ENCODE data around the gene DNAI4.
"Not testable (repeated sequence)": the region's sequence is repeated elsewhere in the genome, so short reads cannot be mapped to it uniquely, and the experiment has no call there.

DNAI4 gene, protein sequence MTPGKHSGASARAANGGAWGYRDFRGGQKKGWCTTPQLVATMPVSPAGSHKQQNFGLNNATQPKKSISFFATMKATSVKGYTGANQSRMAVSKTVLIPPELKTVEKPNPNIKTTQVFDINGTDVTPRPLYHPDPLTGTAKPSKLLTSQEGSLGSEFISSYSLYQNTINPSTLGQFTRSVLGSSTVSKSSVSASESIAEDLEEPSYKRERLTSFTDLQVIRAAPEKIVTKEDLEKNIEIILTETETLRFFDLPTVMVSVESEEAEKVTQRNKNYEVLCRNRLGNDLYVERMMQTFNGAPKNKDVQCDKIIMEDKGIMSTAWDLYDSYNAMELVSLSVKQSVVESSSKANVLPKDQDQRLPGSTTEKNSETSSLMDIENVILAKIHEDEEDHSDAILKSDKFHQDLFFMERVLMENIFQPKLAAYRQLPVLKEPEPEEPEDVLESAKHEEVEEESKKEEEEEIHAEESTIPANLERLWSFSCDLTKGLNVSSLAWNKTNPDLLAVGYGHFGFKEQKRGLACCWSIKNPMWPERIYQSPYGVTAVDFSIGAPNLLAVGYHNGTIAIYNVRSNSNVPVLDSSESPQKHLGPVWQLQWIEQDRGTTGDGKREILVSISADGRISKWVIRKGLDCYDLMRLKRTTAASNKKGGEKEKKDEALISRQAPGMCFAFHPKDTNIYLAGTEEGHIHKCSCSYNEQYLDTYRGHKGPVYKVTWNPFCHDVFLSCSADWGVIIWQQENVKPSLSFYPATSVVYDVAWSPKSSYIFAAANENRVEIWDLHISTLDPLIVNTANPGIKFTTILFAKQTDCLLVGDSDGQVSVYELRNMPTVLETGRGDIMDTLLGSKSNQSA

DNA sequence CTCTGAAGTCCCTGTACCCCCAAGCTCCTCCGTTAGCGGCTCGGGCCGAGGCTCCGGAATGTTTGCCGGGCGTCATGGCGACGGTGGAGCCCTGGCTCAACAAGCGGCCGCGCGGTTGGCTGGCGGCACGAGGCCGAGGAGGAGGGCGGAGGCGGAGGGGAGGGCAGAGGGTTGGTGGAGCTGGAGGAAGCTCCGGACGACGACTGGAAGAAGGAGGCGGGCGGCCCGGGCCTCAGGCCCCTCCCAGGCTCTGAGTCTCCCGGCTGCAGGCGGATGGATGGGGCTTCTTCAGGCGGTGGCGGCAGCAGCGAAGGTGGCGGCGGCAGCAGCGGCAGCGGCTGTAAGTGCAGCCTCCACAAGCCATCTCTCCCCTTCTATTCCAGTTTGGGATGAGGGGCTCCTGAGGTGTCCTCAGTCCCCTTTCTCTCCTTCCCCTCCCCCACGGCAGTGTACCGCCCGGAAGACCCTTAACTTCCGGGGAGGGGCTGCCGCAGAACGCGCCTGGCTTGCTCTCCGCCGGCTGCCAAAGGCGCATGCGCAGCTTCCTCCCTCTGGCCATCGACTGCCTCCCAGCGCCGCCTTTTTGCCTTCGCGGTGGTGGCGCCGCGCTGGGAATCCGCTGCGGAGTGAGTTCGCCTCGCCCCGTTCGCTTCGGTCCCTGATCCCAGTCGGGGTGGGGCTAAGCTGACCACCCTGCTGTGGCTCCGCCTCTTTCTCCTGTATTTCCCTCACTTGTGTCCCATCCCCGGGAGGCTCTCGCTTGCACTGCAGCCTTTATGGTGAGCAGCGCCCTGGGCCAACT is at the start of gene DNAI4, which contains the start of gene MIER1:
Gene DNAI4, minus strand, starts transcription at position 101 of the 802 bp plus-strand sequence. Its CDS starts 25 bp downstream, at position 76.
Gene MIER1, plus strand, starts transcription at position 235 of the 802 bp plus-strand sequence. Its CDS starts 39 bp downstream, at position 274.
- Histone ChIP-seq H3K9me3 (ENCODE audit: control insufficient read depth, insufficient read depth, low read length) (no peaks in the 10 kb centered on the region), H3K27ac (ENCODE audit: low read length) (no peak within 1 kb of the TSS), H3K36me3 (ENCODE audit: control insufficient read depth, insufficient read depth, low read length) (no peaks in the 10 kb centered on the region), H3K4me1 (ENCODE audit: control insufficient read depth, insufficient read depth, low read length) (no peaks in the 10 kb centered on the region), H3K27me3 (ENCODE audit: control insufficient read depth, insufficient read depth, low read length) (no peaks in the 10 kb centered on the region), H3K4me3 (ENCODE audit: low read length) (peak within 1 kb of the TSS; percentile 87; the same call in 1 of the 2 replicates)
- WGBS (ENCODE audit: insufficient coverage, insufficient read length), result no CpG with 5 or more reads among the region's 64 CpGs
- peak; percentile 92 for DNase-seq (ENCODE audit: low read depth, low spot score)

GRCh38 chr1:66968574-66968973 is 43.9 kb upstream of the DNAI4 start:
- Histone ChIP-seq H3K9me3 (ENCODE audit: control insufficient read depth, insufficient read depth, low read length) (no peaks in the 10 kb centered on the region), H3K36me3 (ENCODE audit: control insufficient read depth, insufficient read depth, low read length) (no peaks in the 10 kb centered on the region), H3K27me3 (ENCODE audit: control insufficient read depth, insufficient read depth, low read length) (no peaks in the 10 kb centered on the region), H3K4me3 (ENCODE audit: low read length) (no peak overlapping the region), H3K4me1 (ENCODE audit: control insufficient read depth, insufficient read depth, low read length) (no peaks in the 10 kb centered on the region), H3K27ac (ENCODE audit: low read length) (no peak overlapping the region)
- no peak for DNase-seq (ENCODE audit: low read depth, low spot score)
- WGBS (ENCODE audit: insufficient coverage, insufficient read length), result no CpG with 5 or more reads among the region's 3 CpGs

DNA sequence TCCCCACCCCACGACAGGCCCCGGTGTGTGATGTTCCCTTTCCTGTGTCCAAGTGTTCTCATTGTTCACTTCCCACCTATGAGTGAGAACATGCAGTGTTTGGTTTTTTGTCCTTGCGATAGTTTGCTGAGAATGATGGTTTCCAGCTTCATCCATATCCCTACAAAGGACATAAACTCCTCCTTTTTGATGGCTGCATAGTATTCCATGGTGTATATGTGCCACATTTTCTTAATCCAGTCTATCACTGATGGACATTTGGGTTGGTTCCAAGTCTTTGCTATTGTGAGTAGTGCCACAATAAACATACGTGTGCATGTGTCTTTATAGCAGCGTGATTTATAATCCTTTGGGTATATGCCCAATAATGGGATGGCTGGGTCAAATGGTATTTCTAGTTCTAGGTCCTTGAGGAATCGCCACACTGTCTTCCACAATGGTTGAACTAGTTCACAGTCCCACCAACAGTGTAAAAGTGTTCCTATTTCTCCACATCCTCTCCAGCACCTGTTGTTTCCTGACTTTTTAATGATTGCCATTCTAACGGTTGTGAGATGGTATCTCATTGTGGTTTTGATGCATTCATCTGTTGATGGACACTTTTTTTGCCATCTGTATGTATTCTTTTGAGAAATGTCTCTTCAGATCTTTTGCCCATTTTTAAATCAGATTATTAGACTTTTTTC is 41.7 kb upstream of the DNAI4 start:
- DNase-seq (ENCODE audit: low read depth, low spot score); H3K27me3 ChIP-seq (ENCODE audit: control insufficient read depth, insufficient read depth, low read length); H3K9me3 ChIP-seq (ENCODE audit: control insufficient read depth, insufficient read depth, low read length); H3K36me3 ChIP-seq (ENCODE audit: control insufficient read depth, insufficient read depth, low read length); H3K27ac ChIP-seq (ENCODE audit: low read length); H3K4me1 ChIP-seq (ENCODE audit: control insufficient read depth, insufficient read depth, low read length); H3K4me3 ChIP-seq (ENCODE audit: low read length): not testable (repeated sequence)
- no CpG with 5 or more reads among the region's 7 CpGs for WGBS (ENCODE audit: insufficient coverage, insufficient read length)

- Histone ChIP-seq H3K36me3 (ENCODE audit: control insufficient read depth, insufficient read depth, low read length) (no peaks in the 10 kb centered on the region), H3K9me3 (ENCODE audit: control insufficient read depth, insufficient read depth, low read length) (no peaks in the 10 kb centered on the region), H3K27ac (ENCODE audit: low read length) (no peak overlapping the region), H3K4me3 (ENCODE audit: low read length) (no peak overlapping the region), H3K27me3 (ENCODE audit: control insufficient read depth, insufficient read depth, low read length) (no peaks in the 10 kb centered on the region), H3K4me1 (ENCODE audit: control insufficient read depth, insufficient read depth, low read length) (no peaks in the 10 kb centered on the region)
- DNase-seq (ENCODE audit: low read depth, low spot score), result no peak
- no CpG with 5 or more reads among the region's 3 CpGs for WGBS (ENCODE audit: insufficient coverage, insufficient read length)
Measured at GRCh38 chr1:66957938-66958337, 33.3 kb upstream of the DNAI4 start.

GRCh38 chr1:66954208-66954607 is 29.6 kb upstream of the DNAI4 start:
- Histone ChIP-seq H3K27ac (ENCODE audit: low read length) (no peak overlapping the region), H3K9me3 (ENCODE audit: control insufficient read depth, insufficient read depth, low read length) (no peaks in the 10 kb centered on the region), H3K4me1 (ENCODE audit: control insufficient read depth, insufficient read depth, low read length) (no peaks in the 10 kb centered on the region), H3K27me3 (ENCODE audit: control insufficient read depth, insufficient read depth, low read length) (no peaks in the 10 kb centered on the region), H3K36me3 (ENCODE audit: control insufficient read depth, insufficient read depth, low read length) (peaks cover 2% of the 10 kb centered on the region; the same call in 1 of the 2 replicates), H3K4me3 (ENCODE audit: low read length) (no peak overlapping the region)
- DNase-seq (ENCODE audit: low read depth, low spot score), result no peak
- WGBS (ENCODE audit: insufficient coverage, insufficient read length), result no CpG with 5 or more reads among the region's 4 CpGs

DNA sequence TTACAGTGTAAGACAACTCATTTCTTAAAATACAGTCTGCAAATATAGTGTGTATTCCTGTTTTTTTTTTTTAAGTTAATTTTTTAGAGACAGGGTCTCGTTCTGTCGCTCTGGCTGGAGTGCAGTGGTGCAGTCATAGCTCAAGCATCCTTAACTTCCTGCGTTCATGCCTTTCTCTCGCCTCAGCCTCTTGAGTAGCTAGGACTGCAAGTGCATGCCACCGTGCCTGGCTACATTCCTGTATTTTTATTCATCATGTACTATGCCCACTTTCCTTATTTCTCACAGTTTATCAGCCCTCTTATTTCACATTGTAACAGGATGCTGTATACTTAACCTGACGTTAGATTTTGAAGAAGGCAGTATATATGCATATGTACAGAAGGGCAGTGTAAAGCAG is 26.9 kb upstream of the DNAI4 start:
- no CpG with 5 or more reads among the region's 6 CpGs for WGBS (ENCODE audit: insufficient coverage, insufficient read length)
- no peaks in the 10 kb centered on the region for H3K9me3 ChIP-seq (ENCODE audit: control insufficient read depth, insufficient read depth, low read length)
- H3K4me1 ChIP-seq (ENCODE audit: control insufficient read depth, insufficient read depth, low read length), result no peaks in the 10 kb centered on the region
- H3K36me3 ChIP-seq (ENCODE audit: control insufficient read depth, insufficient read depth, low read length), result peaks cover 4% of the 10 kb centered on the region; the same call in 1 of the 2 replicates
- no peak for DNase-seq (ENCODE audit: low read depth, low spot score)
- no peak overlapping the region for H3K27ac ChIP-seq (ENCODE audit: low read length)
- no peaks in the 10 kb centered on the region for H3K27me3 ChIP-seq (ENCODE audit: control insufficient read depth, insufficient read depth, low read length)
- H3K4me3 ChIP-seq (ENCODE audit: low read length), result no peak overlapping the region

DNA sequence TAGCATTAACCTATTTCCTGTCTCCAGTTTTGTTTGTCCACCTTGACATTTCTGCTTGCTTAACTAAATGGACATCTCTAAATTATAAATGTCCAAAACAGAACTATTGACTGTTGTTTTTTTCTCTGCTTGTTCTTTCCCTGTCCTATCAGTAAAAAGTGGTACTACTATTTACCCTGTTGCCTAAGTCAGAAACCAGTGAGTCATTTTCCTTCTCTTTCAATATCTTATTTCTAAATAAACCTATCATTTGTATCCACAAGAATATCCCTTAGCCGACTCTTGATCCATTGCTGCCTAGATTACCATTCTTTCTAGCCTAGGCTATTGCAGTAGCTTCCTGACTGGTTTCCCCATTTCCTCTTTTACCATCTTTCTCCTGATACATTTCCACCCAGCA is 22.6 kb upstream of the DNAI4 start:
- no peaks in the 10 kb centered on the region for H3K27me3 ChIP-seq (ENCODE audit: control insufficient read depth, insufficient read depth, low read length)
- DNase-seq (ENCODE audit: low read depth, low spot score), result no peak
- no peaks in the 10 kb centered on the region for H3K9me3 ChIP-seq (ENCODE audit: control insufficient read depth, insufficient read depth, low read length)
- no peaks in the 10 kb centered on the region for H3K4me1 ChIP-seq (ENCODE audit: control insufficient read depth, insufficient read depth, low read length)
- H3K27ac ChIP-seq (ENCODE audit: low read length), result no peak overlapping the region
- peaks cover 4% of the 10 kb centered on the region; the same call in 1 of the 2 replicates for H3K36me3 ChIP-seq (ENCODE audit: control insufficient read depth, insufficient read depth, low read length)
- H3K4me3 ChIP-seq (ENCODE audit: low read length), result no peak overlapping the region
- WGBS (ENCODE audit: insufficient coverage, insufficient read length), result 100% methylated on average over 1 of the region's 1 CpG

- no peak overlapping the region for H3K4me3 ChIP-seq (ENCODE audit: low read length)
- no CpG with 5 or more reads among the region's 3 CpGs for WGBS (ENCODE audit: insufficient coverage, insufficient read length)
- no peaks in the 10 kb centered on the region for H3K27me3 ChIP-seq (ENCODE audit: control insufficient read depth, insufficient read depth, low read length)
- no peak for DNase-seq (ENCODE audit: low read depth, low spot score)
- H3K27ac ChIP-seq (ENCODE audit: low read length), result no peak overlapping the region
- no peaks in the 10 kb centered on the region for H3K4me1 ChIP-seq (ENCODE audit: control insufficient read depth, insufficient read depth, low read length)
- peaks cover 2% of the 10 kb centered on the region; the same call in 1 of the 2 replicates for H3K36me3 ChIP-seq (ENCODE audit: control insufficient read depth, insufficient read depth, low read length)
- H3K9me3 ChIP-seq (ENCODE audit: control insufficient read depth, insufficient read depth, low read length), result no peaks in the 10 kb centered on the region
Measured at GRCh38 chr1:66945316-66945715, 20.7 kb upstream of the DNAI4 start.

GRCh38 chr1:66944330-66945274 is 19.9 kb upstream of the DNAI4 start:
- Histone ChIP-seq H3K4me3 (ENCODE audit: low read length) (no peak overlapping the region), H3K9me3 (ENCODE audit: control insufficient read depth, insufficient read depth, low read length) (no peaks in the 10 kb centered on the region), H3K27ac (ENCODE audit: low read length) (no peak overlapping the region), H3K27me3 (ENCODE audit: control insufficient read depth, insufficient read depth, low read length) (no peaks in the 10 kb centered on the region), H3K36me3 (ENCODE audit: control insufficient read depth, insufficient read depth, low read length) (peaks cover 2% of the 10 kb centered on the region; the same call in 1 of the 2 replicates), H3K4me1 (ENCODE audit: control insufficient read depth, insufficient read depth, low read length) (no peaks in the 10 kb centered on the region)
- no peak for DNase-seq (ENCODE audit: low read depth, low spot score)
- WGBS (ENCODE audit: insufficient coverage, insufficient read length), result no CpG with 5 or more reads among the region's 7 CpGs

Measured in iPS DF 6.9 (cell line).